Measurements from ENCODE around the gene LSS.
"Not testable (repeated sequence)": the region's sequence is repeated elsewhere in the genome, so short reads cannot be mapped to it uniquely, and the experiment has no call there.

The LSS gene

GRCh38 chr21:46245213-46245915 is 16.8 kb upstream of the LSS start:
- no peak for DNase-seq

GRCh38 chr21:46244602-46245001 is 16.0 kb upstream of the LSS start:
- DNase-seq = no peak

DNA sequence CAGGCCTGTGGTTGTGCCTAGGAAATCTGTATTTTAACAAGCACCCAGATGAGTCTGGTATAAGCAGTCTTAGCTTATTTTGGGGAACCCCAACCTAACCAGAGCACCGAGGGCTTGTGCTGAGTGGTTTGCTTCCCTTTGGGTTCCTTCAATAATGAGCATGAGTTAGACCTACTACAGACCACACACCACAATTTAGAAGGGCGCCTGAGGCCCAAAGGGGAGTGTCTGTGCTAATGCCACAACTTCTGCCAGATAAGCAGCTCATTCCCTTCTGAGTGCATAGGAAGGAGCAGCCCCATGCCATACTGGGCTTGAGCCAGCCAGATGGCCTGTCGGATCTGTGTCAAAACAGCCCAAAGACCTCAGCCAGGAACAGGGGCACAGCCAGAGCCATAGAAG is 15.4 kb upstream of the LSS start:
- peak; percentile 53 for DNase-seq

DNA sequence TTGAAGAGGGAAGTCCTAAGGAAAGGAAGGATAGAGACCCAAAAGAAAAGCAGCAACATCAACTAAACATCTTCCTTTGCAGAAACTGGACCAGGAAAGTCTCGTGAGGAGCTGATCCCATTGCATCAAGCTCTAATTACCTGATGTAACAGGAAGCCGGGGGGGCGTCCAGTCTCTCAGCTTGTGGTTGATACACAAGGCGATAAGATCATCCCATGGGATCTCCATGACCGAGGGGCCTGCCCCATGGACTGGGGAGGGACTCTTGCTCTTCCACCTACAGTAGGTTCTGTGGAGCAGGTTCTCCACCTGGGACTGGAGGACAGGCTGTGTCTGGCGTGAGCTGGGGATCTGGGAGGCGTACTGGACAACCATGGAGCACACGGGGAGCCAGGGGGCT is 14.8 kb upstream of the LSS start:
- DNase-seq = no peak

DNA sequence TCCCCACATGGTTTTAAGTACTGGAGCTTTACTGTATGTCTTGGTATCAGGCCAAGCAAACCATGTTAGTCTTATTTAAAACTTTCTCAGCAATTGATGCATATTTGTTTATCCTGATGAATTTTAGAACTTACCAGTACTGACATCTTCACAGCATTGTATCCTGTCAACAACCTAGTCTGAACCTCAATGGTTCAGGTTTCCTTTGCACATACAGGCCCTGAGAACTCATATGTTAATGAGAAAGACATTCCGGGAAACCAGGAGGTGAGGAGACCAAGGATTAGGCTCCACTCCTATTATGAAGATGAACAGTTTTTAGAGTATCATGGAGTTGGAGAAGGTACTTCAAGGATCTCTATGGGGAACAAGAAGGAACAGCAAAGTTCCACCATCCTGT is 13.0 kb upstream of the LSS start:
- not testable (repeated sequence) for DNase-seq

- DNase-seq = no peak
These were observed 11.3 kb upstream of the LSS start for GRCh38 chr21:46239817-46240325.

DNA sequence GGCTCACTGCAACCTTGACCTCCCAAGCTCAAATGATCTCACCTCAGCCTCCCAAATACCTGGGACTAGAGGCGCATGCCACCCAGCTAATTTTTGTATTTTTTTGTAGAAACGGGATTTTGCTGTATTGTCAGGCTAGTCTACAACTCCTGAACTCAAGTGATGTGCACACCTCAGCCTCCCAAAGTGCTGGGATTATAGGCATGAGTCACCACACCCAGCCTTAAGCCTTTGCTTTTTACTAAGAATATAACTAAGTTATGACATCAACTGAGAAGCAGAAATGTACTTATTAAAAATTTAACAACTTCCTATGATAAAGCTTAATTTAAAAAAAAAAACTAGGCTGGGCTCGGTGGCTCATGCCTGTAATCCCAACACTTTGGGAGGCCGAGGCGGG is 8.9 kb upstream of the LSS start:
- no peak for DNase-seq

- DNase-seq = no peak
These were observed 5.9 kb upstream of the LSS start for GRCh38 chr21:46234436-46234950.

DNA sequence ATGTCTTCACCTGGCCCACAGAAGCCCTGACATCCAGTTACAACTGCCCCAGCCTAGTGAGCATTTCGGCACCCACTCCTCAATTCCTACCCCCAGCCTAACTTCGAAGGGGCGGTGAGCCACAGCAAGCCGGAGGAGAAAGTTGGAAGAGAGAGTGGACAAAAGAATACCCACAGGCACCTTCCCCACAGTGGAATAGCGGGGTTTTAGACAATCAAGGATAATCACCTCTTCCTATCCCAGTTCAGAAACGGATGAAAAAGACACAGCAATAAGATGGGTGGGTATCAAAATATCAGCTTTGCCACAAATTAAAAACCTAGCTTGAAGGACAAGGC is 1.3 kb upstream of the LSS start:
- DNase-seq = no peak

DNA sequence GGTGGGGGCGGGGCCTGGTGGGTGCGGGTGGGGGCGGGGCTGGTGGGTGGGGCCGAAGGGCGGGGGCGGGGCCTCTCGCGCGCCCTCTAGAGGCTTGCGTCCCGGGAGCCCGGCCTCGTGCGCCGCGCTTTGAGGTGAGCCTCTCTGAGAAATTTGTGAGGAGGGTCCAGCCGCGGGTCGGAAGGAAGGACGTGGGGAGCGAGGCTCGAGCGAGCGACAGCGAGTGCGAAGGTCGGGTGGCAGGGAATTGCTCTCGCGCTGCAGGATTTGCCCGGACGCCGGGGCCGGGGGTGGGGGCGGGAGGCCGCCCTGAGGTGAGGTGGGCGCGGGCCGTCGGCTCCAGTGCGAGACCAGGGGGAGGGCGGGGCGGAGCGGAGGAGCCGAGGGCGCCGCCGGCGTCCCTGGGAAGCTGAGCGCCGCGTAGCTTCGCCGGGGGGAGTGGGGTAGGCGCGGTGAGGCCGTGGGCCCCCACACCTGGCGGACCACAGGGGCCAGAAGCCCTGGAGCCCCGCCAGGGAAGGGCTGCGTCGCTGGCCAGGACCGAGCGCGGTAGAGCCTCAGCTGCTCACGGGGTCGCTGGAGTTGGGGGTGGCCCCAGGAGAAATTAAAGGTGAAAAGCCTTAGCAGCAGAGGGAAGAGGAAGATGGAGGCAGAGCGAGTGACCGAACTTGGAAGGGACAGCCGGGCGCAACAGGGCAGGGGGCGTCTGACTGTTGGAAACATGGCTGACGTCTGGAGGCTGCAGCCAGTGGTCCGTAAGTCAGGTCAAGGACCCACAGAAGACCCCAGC is 754 bp upstream of the LSS start:
- DNase-seq = peak; percentile 36

GRCh38 chr21:46227811-46228344 is 696 bp downstream of the LSS start:
- peak; percentile 20 for DNase-seq

- DNase-seq = peak; percentile 70
These were observed 1.5 kb downstream of the LSS start for GRCh38 chr21:46226920-46227599.

GRCh38 chr21:46226146-46226545 is 2.4 kb downstream of the LSS start:
- no peak for DNase-seq

DNA sequence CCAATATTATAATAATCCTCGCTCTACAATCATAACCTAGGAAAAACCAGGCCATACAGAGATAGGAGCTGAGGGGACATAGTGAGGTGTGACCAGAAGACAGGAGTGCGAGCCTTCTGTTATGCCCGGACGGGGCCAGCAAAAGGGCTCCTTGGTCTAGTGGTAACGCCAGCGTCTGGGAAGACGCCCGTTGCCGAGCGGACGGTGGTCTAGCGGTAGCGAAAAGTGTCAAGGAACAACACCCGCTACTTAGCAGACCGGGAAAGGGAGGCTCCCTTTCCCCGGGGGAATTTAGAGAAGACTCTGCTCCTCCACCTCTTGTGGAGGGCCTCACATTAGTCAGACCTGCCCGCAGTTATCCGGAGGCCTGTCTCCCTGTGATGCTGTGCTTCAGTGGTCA is 4.9 kb downstream of the LSS start:
- DNase-seq = not testable (repeated sequence)

GRCh38 chr21:46223217-46223616 is 5.4 kb downstream of the LSS start:
- no peak for DNase-seq

GRCh38 chr21:46222436-46223116 is 6.0 kb downstream of the LSS start:
- no peak for DNase-seq

- no peak for DNase-seq
These were observed 6.7 kb downstream of the LSS start for GRCh38 chr21:46221664-46222435.

GRCh38 chr21:46220847-46221246 is 7.7 kb downstream of the LSS start:
- no peak for DNase-seq

- no peak for DNase-seq
These were observed 8.2 kb downstream of the LSS start for GRCh38 chr21:46220275-46220810.

DNA sequence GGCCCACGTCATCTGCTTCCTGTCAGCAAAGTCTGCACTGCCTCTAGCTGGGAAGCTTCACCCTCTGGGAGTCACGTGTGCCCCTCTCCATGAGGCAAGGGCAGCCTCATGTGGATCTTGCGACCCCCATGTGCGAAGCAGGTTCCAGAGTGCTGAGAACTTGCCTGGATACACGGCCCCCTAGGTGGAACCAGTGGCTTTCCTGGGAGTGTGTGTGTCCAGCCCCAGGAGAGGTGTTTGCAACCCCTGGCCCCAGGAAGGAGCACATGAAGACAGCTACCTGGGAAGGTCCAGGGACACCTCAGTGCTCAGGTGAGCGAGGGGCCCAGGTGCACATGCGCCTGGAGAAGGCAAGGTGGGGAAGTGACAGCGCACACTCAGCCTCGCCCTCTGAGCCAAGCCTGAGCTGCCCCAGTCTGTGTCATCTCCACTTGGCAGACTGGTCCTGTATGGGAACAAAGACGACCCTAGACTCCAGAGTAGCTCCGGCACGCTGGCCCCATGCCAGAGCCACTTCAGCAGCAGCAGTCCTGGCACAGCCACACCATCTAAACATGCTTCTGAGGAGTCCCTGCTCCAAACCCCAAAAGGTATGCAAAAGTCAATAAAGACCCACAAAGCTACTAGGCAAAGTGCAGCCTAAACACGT is 8.9 kb downstream of the LSS start:
- DNase-seq = no peak
